ENCODE results near the gene PDZD7. TPM values are rescaled to one million over a fixed set of nuclear protein-coding genes. Genes with fewer than 3 reads are reported as not detected.
A peak's percentile ranks its signal among the peaks of the same experiment; 100 is the strongest.

Gene PDZD7
- polyA plus RNA-seq, 1 experiment, result 0.86 TPM

DNA sequence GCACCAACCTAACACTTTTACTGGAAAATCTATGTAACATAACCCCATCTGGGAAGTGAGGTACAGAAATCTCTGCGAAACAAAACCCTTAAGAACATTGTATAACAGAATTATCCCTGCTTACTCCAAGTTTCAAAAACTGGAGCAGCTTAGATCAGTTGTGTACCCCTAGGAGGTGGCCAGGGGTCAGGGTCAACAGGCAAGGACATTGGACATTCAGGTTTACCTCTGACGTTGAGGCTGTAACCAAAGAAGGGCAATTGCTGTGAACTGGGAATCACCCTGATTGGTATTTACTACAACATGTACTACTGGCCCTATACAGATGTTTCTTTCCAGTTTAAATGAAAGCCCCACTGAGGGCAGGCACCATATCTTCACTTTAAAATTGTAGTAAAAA lies 13.2 kb upstream of the PDZD7 start:
- no peak for DNase-seq (ENCODE audit: low read depth)
- ChIA-PET POLR2A (interaction anchor here (0.6 to 1.0 kb wide), 2 partner anchors 12 to 98 kb away, joined by 3 read pairs; no protein-coding TSS in a partner anchor), CTCF (interaction anchor here (1.3 to 27.0 kb wide), 8 partner anchors 13 to 98 kb away, joined by 3 to 676 read pairs (median 10); partner anchors contain the start of genes KAZALD1, PDZD7 and SFXN3)
- TF ChIP-seq, protein P1, sequence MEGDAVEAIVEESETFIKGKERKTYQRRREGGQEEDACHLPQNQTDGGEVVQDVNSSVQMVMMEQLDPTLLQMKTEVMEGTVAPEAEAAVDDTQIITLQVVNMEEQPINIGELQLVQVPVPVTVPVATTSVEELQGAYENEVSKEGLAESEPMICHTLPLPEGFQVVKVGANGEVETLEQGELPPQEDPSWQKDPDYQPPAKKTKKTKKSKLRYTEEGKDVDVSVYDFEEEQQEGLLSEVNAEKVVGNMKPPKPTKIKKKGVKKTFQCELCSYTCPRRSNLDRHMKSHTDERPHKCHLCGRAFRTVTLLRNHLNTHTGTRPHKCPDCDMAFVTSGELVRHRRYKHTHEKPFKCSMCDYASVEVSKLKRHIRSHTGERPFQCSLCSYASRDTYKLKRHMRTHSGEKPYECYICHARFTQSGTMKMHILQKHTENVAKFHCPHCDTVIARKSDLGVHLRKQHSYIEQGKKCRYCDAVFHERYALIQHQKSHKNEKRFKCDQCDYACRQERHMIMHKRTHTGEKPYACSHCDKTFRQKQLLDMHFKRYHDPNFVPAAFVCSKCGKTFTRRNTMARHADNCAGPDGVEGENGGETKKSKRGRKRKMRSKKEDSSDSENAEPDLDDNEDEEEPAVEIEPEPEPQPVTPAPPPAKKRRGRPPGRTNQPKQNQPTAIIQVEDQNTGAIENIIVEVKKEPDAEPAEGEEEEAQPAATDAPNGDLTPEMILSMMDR (IDR thresholded peaks at IDR 0.05; ENCODE audit: insufficient read depth, low read depth, low read length), result no peak
- Histone ChIP-seq H3K4me3 (ENCODE audit: low read depth, low read length) (no peak overlapping the region), H3K27me3 (ENCODE audit: control insufficient read depth, insufficient read depth, low read length) (peaks cover 9% of the 10 kb centered on the region), H3K36me3 (ENCODE audit: control insufficient read depth, insufficient read depth, low read length) (peaks cover 9% of the 10 kb centered on the region)

DNA sequence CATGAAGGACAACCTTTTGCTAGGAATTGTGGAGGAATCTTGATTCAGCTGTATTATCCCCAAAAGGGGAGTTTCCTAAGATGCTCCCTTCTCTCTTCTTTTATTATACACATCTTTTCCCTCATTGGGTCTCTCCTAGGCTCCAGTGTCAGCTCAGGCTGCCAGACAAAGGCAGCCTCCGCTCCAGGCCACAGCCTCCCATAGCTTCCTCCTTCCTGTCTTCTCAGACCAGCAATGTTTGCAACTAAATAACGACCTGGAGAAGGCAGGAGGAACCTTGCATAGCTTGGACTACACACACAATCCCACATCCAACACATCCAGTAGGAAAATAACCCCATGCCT lies 12.4 kb upstream of the PDZD7 start:
- Histone ChIP-seq H3K4me3 (ENCODE audit: low read depth, low read length) (peak overlapping the region; percentile 47), H3K36me3 (ENCODE audit: control insufficient read depth, insufficient read depth, low read length) (peaks cover 14% of the 10 kb centered on the region), H3K27me3 (ENCODE audit: control insufficient read depth, insufficient read depth, low read length) (peaks cover 5% of the 10 kb centered on the region; the same call in 1 of the 2 replicates)
- CTCF ChIA-PET, result interaction anchor here (0.7 to 27.0 kb wide), 15 partner anchors 12 to 99 kb away, joined by 3 to 676 read pairs (median 7); partner anchors contain the start of genes KAZALD1, LZTS2, PDZD7 and SFXN3
- no peak for DNase-seq (ENCODE audit: low read depth)
- POLR2A ChIA-PET, result interaction anchor here (0.5 to 1.4 kb wide), 10 partner anchors 9 to 1198 kb away, joined by 3 to 13 read pairs (median 4); partner anchors contain the start of genes HIF1AN, KAZALD1, PDZD7 and PITX3
- TF ChIP-seq, protein P1 (IDR thresholded peaks at IDR 0.05; ENCODE audit: insufficient read depth, low read depth, low read length), result no peak

DNA sequence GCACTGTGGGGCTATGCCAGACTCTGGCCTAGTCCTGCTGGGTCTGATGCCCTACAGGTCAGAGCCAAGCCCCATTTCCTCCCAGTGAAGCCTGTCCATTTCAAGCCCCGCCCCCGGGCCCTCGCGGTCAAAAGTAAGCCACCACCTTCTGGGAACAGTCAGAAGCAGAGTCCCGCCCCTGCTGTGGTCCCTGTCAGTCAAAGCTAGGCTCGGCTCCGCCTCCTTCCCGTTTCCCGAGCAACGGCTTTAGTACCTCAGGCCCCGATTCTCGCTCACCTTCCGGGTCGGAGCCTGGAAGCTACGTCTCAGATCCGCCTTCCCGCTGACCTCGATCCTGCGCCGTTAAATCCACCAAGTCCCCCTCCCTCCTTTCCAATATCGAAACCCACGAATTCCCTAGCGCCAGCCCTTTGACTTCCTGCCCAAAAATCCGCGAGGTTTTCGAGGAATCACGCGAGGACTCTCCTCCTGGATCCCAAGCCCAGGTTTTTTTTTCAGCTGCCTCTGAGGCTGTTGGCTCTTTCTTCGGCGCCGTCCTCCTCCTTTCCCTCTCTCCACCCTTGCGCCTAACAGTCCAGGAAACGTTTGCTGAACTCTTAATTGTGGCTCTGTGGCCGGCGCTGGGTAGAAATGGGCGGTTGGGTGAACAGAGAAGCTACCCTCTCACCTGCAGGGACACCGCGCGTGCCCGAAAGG lies 11.9 kb upstream of the PDZD7 start:
- CTCF ChIA-PET, result interaction anchor here (0.7 to 27.0 kb wide), 17 partner anchors 10 to 100 kb away, joined by 3 to 676 read pairs (median 5); partner anchors contain the start of genes KAZALD1, LZTS2, PDZD7 and SFXN3
- POLR2A ChIA-PET, result interaction anchor here (0.5 to 1.4 kb wide), 9 partner anchors 8 to 1199 kb away, joined by 3 to 13 read pairs (median 4); partner anchors contain the start of genes HIF1AN, KAZALD1, PDZD7 and PITX3
- Histone ChIP-seq H3K4me3 (ENCODE audit: low read depth, low read length) (peak overlapping the region; percentile 47), H3K27me3 (ENCODE audit: control insufficient read depth, insufficient read depth, low read length) (peaks cover 3% of the 10 kb centered on the region; the same call in 1 of the 2 replicates), H3K36me3 (ENCODE audit: control insufficient read depth, insufficient read depth, low read length) (peaks cover 19% of the 10 kb centered on the region)
- TF ChIP-seq, protein P1 (IDR thresholded peaks at IDR 0.05; ENCODE audit: insufficient read depth, low read depth, low read length), result no peak
- DNase-seq (ENCODE audit: low read depth), result peak; percentile 92

DNA sequence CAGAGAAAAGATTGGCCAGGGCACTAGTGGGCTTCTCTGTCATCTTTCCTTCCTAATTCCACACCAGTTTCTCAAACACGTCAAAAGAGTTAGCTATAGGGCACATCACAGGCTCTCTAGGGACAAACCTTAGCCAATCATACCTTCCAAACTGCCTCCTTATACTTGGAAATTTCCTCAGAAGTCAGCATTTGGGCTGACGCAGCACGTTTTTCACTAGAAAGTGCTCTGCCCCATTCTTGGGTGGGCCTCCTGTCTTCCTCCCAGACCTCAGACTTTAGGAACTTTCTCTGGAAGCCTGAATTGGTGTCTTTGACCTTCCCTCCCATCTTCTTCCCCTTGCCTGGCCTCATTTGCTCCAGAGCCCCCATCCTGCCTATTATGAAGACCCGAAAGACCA lies 11.2 kb upstream of the PDZD7 start:
- no peak for DNase-seq (ENCODE audit: low read depth)
- CTCF ChIA-PET, result interaction anchor here (1.0 to 27.0 kb wide), 10 partner anchors 9 to 100 kb away, joined by 3 to 676 read pairs (median 7); partner anchors contain the start of genes KAZALD1, LZTS2, PDZD7 and SFXN3
- Histone ChIP-seq H3K27me3 (ENCODE audit: control insufficient read depth, insufficient read depth, low read length) (no peaks in the 10 kb centered on the region), H3K4me3 (ENCODE audit: low read depth, low read length) (peak overlapping the region; percentile 47), H3K36me3 (ENCODE audit: control insufficient read depth, insufficient read depth, low read length) (peaks cover 25% of the 10 kb centered on the region)
- POLR2A ChIA-PET, result interaction anchor here (1.1 to 1.4 kb wide), 3 partner anchors 10 to 25 kb away, joined by 4 to 9 read pairs (median 4); no protein-coding TSS in a partner anchor
- TF ChIP-seq, protein P1 (IDR thresholded peaks at IDR 0.05; ENCODE audit: insufficient read depth, low read depth, low read length), result no peak

DNA sequence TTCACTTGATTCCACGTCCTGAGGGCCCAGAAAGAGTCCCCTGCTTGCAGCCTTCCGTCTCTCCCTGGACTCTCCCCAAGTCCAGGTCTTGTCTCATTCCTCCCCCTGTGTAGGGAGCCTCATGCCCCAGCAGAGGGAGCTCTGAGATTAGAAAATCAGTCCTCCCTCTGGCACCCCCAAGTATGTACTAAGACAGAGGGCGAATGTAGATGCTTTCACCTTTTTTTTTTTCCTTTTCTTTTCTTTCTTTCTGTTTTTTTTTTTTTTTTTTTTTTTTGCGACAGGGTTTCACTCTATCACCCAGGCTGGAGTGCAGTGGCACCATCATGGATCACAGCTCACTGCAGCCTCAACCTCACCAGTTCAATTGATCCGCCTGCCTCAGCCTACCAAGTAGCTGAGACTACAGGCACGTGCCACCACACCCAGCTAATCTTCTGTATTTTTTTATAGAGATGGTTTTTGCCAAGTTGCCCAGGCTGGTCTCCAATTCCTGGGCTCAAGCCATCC lies 10.4 kb upstream of the PDZD7 start:
- Histone ChIP-seq H3K27me3 (ENCODE audit: control insufficient read depth, insufficient read depth, low read length) (no peaks in the 10 kb centered on the region), H3K4me3 (ENCODE audit: low read depth, low read length) (no peak overlapping the region), H3K36me3 (ENCODE audit: control insufficient read depth, insufficient read depth, low read length) (peaks cover 33% of the 10 kb centered on the region)
- CTCF ChIA-PET, result interaction anchor here (0.6 to 27.0 kb wide), 15 partner anchors 8 to 532 kb away, joined by 3 to 676 read pairs (median 4); partner anchors contain the start of genes KAZALD1, PDZD7 and SFXN3
- TF ChIP-seq, protein P1 (IDR thresholded peaks at IDR 0.05; ENCODE audit: insufficient read depth, low read depth, low read length), result peak; percentile 88
- peak; percentile 46 for DNase-seq (ENCODE audit: low read depth)
- POLR2A ChIA-PET, result interaction anchor here (0.6 kb wide), 1 partner anchor 102 kb away, joined by 4 read pairs; no protein-coding TSS in a partner anchor

All from BJ (cell line).